Measurements from ENCODE around the gene RPL18.
A peak's percentile ranks its signal among the peaks of the same experiment; 100 is the strongest.
"Not testable (repeated sequence)": the region's sequence is repeated elsewhere in the genome, so short reads cannot be mapped to it uniquely, and the experiment has no call there.

Gene RPL18

GRCh38 chr19:48618916-48619691 is at the start of gene RPL18, which contains the start of gene SPHK2:
Gene RPL18, minus strand, starts transcription at chr19:48619178. Its CDS starts 35 bp downstream, at chr19:48619143.
Gene SPHK2, plus strand, starts transcription at chr19:48619506. Its CDS starts 1,009 bp downstream, at chr19:48620515.
- DNase-seq: peak; percentile 99

GRCh38 chr19:48668761-48669160 is 49.8 kb upstream of the RPL18 start:
- no peak for DNase-seq

- DNase-seq: no peak
These were observed 49.4 kb upstream of the RPL18 start for GRCh38 chr19:48668332-48668731.

DNA sequence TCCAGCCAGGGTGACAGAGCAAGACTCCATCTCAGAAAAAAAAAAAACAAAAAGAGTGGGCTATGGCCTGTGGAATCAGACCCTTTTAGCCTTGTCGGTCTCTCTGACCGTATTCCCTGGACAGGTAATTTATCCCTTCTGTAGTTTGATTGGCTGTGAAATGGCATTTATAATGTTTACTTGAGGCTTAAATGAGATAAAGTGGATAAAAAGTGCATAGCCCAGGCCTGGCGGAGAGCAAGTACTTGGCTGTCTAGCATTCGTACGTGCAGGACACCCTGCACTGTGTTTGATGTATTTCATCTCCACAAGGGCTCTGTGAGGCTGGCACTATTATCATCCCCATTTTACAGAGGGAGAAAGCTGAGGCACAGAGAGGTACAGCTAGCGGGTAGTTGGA is 46.8 kb upstream of the RPL18 start:
- DNase-seq: no peak

GRCh38 chr19:48664476-48664875 is 45.5 kb upstream of the RPL18 start:
- DNase-seq: no peak

DNA sequence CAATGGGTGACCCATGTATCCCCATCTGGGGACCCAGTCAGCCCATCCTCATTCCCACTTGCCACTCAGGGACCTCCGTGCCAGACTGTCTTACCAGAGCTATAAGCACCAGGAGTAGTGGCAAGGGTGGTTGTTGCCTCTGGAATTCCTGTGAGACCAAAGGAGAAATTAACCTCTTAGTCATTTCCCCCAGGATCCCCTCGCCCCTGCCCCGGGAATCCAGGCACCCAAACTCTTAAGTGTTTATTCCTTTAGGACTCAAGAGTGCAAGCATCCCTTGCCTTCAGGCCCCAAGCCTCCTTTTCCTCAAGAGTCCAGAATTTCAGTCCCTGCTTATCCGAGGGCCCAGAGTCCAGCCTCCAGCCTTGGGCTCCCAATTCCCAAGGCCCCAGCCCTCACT is 44.7 kb upstream of the RPL18 start:
- DNase-seq: no peak

DNA sequence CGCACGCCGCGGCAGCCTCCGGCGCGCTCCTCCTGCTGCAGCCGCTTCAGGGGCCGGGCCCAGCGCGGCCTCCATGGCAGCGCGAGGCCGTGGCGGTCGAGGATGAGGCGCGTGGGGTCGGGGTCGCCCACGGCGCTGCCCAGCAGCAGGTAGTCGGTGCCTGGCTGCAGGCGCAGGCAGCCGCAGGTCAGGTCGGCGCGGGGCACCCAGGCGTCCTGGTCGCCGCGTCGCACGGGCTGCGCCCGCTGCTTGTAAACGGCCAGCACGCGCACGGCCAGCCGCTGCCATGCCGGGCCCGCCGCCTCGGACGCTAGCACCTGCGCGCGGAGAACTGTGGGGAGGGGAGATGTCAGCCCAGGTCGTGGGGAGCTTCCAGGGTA is 42.7 kb upstream of the RPL18 start:
- DNase-seq: no peak

DNA sequence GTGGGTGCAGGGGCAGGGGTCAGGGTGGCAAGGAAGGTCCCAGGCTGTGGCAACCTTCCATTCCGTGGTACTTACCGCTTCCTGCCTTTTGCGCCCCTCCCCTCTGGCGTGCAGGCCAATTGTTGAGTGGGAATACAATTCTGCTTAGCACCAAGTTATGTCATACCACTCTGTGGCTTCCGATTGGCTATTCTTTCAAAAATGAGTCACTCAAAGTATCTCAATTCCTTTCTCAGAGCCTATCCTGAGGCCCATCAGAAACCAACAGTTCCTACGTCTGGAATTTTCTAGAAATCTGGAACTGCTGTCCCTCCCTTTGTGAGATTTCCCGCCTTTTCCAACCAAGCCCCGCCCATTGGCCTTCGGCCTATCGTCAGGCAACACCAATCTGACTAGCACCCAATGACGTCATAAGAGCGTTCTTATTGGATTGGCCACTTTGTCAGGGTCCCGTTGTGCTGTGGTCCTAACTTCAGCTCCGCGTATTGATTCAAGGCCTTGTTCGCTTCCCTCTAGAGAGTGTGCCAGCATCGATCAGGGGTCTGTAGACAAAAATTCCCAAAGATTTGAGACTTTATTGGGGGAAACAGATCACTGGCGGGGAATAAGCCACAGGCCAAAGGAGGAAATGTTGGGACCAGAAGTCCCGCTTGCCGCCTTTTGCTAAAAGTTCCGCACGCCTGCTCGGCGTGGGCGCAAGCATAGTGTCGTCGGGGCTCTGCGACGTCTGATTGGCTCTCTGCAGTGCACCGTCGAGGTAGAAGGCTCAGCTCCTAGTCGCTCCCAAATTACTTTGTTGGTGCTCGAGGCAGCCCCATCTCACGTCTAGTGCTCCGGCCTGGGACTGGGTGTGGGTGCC is 42.1 kb upstream of the RPL18 start:
- peak; percentile 93 for DNase-seq

GRCh38 chr19:48659768-48660167 is 40.8 kb upstream of the RPL18 start:
- DNase-seq: peak; percentile 57

GRCh38 chr19:48658483-48658882 is 39.5 kb upstream of the RPL18 start:
- DNase-seq: no peak

DNA sequence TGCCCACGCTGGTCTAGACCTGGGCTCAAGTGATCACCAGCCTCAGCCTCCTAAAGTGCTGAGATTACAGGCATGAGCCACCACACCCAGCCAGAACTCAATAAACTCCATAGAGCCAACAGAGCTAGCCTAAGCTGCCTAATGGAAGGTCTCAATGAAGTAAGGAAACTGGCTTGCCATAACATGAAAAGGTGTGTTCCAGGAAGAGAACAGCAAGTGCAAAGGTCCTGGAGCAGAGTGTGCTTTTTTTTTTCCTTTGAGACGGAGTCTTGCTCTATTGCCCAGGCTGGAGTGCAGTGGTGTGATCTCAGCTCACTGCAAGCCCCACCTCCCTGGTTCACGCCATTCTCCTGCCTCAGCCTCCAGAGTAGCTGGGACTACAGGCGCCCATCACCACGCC is 38.9 kb upstream of the RPL18 start:
- DNase-seq: not testable (repeated sequence)

DNA sequence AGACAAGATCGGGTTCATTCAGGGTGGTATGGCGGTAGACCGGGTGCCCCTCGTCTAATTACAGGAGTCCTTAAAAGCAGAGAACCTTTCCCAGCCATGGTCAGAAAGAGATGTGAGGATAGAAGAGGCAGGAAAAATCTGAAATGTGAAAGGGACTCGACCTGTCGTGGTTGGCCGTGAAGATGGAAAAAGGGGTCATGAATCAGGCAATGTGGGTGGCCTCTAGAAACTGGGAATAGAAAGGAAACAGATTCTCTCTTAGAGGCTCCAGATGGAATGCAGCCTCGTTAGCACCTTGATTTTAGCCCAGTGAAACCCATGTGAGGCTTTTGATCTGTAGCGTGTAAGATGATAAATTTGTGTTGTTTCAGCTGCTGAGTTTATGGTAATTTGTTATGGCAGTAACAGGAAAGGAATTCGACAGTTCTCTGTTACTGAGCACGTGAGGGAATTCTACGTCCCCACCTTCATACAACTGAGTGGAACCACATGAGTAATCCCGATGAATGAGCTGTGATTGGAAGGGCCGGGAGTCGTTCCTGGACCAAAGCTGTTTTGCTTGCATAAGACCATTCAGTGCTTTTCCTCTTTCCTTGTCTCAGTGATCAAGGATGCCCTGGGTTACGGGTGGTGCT is 38.0 kb upstream of the RPL18 start:
- DNase-seq: no peak

- DNase-seq: no peak
These were observed 35.5 kb upstream of the RPL18 start for GRCh38 chr19:48654299-48655059.

- DNase-seq: no peak
These were observed 32.7 kb upstream of the RPL18 start for GRCh38 chr19:48651683-48652048.

DNA sequence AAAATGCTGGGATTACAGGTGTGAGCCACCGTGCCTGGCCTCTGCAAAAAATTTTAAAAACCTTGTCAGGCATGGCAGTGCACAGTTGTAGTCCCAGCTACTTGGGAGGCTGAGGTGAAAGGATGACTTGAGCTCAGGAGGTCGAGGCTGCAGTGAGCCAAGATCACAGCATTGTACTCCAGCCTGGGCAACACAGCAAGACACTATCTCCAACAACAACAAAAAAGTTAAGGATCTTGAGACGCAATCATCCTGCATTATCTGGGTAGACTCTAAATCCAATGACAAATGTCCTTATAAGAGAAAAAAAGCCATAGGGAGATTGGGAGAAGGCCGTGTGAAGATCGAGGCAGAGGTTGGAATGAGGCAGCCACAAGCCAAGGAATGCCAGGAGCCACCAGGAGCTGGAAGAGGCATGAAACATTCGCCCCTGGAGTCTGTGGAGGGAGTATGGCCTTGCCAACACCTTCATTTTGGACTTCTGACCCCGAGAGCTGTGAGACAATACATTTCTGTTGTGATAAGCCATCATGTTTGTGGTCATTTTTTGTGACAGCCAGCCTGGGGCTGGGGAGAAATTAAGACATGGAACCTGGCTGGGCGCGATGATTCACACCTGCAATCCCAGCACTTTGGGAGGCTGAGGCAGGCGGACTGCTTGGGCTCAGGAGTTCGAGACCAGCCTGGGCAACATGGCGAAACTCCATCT is 32.1 kb upstream of the RPL18 start:
- DNase-seq: no peak

DNA sequence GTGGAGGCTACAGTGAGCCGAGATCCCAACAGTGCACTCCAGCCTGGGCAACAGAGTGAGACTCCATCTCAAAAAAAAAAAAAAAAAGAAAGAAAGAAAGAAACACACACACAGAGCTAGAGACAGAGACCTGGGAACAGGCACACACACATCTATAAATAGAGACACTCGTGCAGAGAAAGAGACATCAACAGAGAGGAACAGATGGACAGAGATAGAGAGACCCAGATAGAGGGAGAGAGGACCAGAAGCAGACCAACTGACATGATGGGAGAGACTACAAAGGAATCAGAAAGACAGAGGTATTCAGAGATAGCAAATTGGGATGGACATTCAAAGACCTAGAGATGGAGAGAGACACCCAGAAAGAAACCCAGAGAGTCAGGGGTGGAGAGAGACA is 29.2 kb upstream of the RPL18 start:
- no peak for DNase-seq

- DNase-seq: peak; percentile 85
These were observed 27.8 kb upstream of the RPL18 start for GRCh38 chr19:48646722-48647216.

GRCh38 chr19:48646001-48646721 is 27.2 kb upstream of the RPL18 start, which contains the start of gene CA11:
Gene CA11, minus strand, starts transcription at chr19:48646187. Its CDS starts 555 bp downstream, at chr19:48645632.
- DNase-seq: no peak

DNA sequence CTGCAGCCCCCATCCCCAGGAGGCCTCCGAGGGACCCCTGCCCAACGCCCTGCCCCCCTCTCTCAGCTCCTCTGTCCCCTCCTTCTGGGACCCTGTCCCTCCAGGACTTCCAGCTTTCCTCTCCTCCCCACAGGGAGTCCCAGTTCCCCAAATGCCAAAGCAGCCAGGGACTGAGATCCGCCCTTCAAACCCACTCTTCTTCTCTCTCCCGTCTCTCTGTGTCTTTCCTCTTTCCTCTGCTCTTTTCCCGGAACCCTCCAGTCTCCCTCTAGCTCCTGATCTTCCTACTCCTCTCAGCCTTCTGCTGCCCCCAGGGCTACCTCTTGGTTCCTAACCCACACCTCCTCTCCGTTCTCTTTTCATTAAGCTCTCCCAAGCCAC is 26.6 kb upstream of the RPL18 start:
- DNase-seq: no peak

GRCh38 chr19:48644839-48645619 is 26.1 kb upstream of the RPL18 start:
- DNase-seq: peak; percentile 69
